IMR-90 (cell line): Measurements from ENCODE around the gene PARG. TPM values are rescaled to one million over a fixed set of nuclear protein-coding genes. Genes with fewer than 3 reads are reported as not detected.

Source experiments
- ATAC-seq: fragments of 200-7000 bp; cut with Tn5 transposase; 2 replicates; pipeline ENCODE4 v1.9.1; 2020; ENCODE audit warnings: low read depth, mild to moderate bottlenecking, moderate library complexity
- BruUV-seq: library from RNA; stranded (reverse); fragments of 400-500 nt; replicated peaks from 2 replicates; lab custom pipeline; 2021; lab: Mats Ljungman, UMichigan
- CTCF ChIA-PET: fragments of 300-600 bp; formaldehyde crosslinking; extraction: SDS; loops from one replicate; lab custom pipeline; 2021; ENCODE audit warnings: antibody characterized with exemption; lab: Yijun Ruan, JAX
- POLR2A ChIA-PET: fragments of 300-600 bp; sonication (Branson Sonifier 250); formaldehyde crosslinking; loops from one replicate; lab custom pipeline; 2022; ENCODE audit warnings: antibody characterized with exemption; ENCODE audit not compliant: unreplicated experiment; lab: Charles Lee
- DNase-seq: peaks from one replicate; pipeline ENCODE4 v3.0.0; 2013
- H2AFZ ChIP-seq: replicated peaks from 2 replicates; pipeline ENCODE3; 2013; ENCODE audit warnings: low read length, mild to moderate bottlenecking; ENCODE audit not compliant: poor library complexity
- H2AK5ac ChIP-seq: 2 replicates; pipeline ENCODE4 v1.6.1; 2013; ENCODE audit warnings: low read depth, low read length, inconsistent platforms
- H2AK9ac ChIP-seq: replicated peaks from 2 replicates; pipeline ENCODE3; 2013; ENCODE audit warnings: mild to moderate bottlenecking, low read depth, low read length, moderate library complexity; ENCODE audit not compliant: poor library complexity
- H2BK120ac ChIP-seq: 2 replicates; pipeline ENCODE4 v1.6.1; 2013; ENCODE audit warnings: low read depth, low read length, inconsistent platforms
- H2BK15ac ChIP-seq: 3 replicates; pipeline ENCODE4 v1.6.1; 2013; ENCODE audit warnings: low read depth, low read length, inconsistent platforms
- H2BK20ac ChIP-seq: 2 replicates; pipeline ENCODE4 v1.6.1; 2013; ENCODE audit warnings: low read depth, mild to moderate bottlenecking, inconsistent platforms, low read length, moderate library complexity
- H2BK5ac ChIP-seq: 2 replicates; pipeline ENCODE4 v1.6.1; 2013; ENCODE audit warnings: mild to moderate bottlenecking, low read depth, low read length, inconsistent platforms; ENCODE audit not compliant: poor library complexity, severe bottlenecking
- H3K14ac ChIP-seq: replicated peaks from 2 replicates; pipeline ENCODE4 v1.6.1; 2013; ENCODE audit warnings: low read depth, low read length, inconsistent platforms
- H3K18ac ChIP-seq: 2 replicates; pipeline ENCODE4 v1.6.1; 2013; ENCODE audit warnings: low read depth, low read length, control low read depth
- H3K23ac ChIP-seq: 2 replicates; pipeline ENCODE4 v1.6.1; 2013; ENCODE audit warnings: low read depth, low read length, inconsistent platforms
- H3K27ac ChIP-seq: 2 replicates; pipeline ENCODE4 v1.5.1; 2013; ENCODE audit warnings: mild to moderate bottlenecking, control low read depth, low read length; ENCODE audit not compliant: insufficient read depth
- H3K27me3 ChIP-seq: 2 replicates; pipeline ENCODE4 v1.6.1; 2013; ENCODE audit warnings: low read length; ENCODE audit not compliant: control insufficient read depth, insufficient read depth
- H3K36me3 ChIP-seq: 2 replicates; pipeline ENCODE4 v1.6.1; 2013; ENCODE audit warnings: low read length, mixed read lengths; ENCODE audit not compliant: control insufficient read depth, insufficient read depth
- H3K4ac ChIP-seq: 2 replicates; pipeline ENCODE4 v1.6.1; 2013; ENCODE audit warnings: low read depth, low read length, inconsistent platforms
- H3K4me1 ChIP-seq: 2 replicates; pipeline ENCODE4 v1.6.1; 2013; ENCODE audit warnings: low read length, mixed read lengths; ENCODE audit not compliant: control insufficient read depth, insufficient read depth
- H3K4me2 ChIP-seq: 2 replicates; pipeline ENCODE4 v1.6.1; 2013; ENCODE audit warnings: low read depth, mild to moderate bottlenecking, control low read depth, low read length, moderate library complexity
- H3K4me3 ChIP-seq: 2 replicates; pipeline ENCODE4 v1.5.1; 2013; ENCODE audit warnings: low read depth, mild to moderate bottlenecking, control low read depth, low read length, moderate library complexity; ENCODE audit not compliant: insufficient read depth
- H3K56ac ChIP-seq: 2 replicates; pipeline ENCODE4 v1.6.1; 2013; ENCODE audit warnings: low read length, inconsistent platforms; ENCODE audit not compliant: insufficient read depth; ENCODE audit errors: extremely low read depth
- H3K79me1 ChIP-seq, 2 experiments: 2 replicates each; pipeline ENCODE4 v1.6.1; 2013; ENCODE audit warnings: low read length in 2 of 2, inconsistent platforms in 1 of 2, low read depth in 1 of 2
- H3K9ac ChIP-seq: 2 replicates; pipeline ENCODE4 v1.6.1; 2013; ENCODE audit warnings: low read depth, low read length, control low read depth
- H3K9me1 ChIP-seq: 2 replicates; pipeline ENCODE4 v1.6.1; 2013; ENCODE audit warnings: low read length, inconsistent platforms; ENCODE audit not compliant: insufficient read depth
- H3K9me3 ChIP-seq: 2 replicates; pipeline ENCODE4 v1.6.1; 2013; ENCODE audit warnings: low read length; ENCODE audit not compliant: control insufficient read depth, insufficient read depth
- H4K20me1 ChIP-seq: 2 replicates; pipeline ENCODE4 v1.6.1; 2013; ENCODE audit warnings: low read length, inconsistent platforms; ENCODE audit not compliant: insufficient read depth
- H4K5ac ChIP-seq: 2 replicates; pipeline ENCODE4 v1.6.1; 2013; ENCODE audit warnings: mild to moderate bottlenecking, low read depth, low read length, control low read depth
- H4K8ac ChIP-seq, 2 experiments: 2 replicates each; pipeline ENCODE4 v1.6.1; 2013; ENCODE audit warnings: low read depth in 2 of 2, low read length in 2 of 2, control low read depth in 1 of 2, inconsistent platforms in 1 of 2
- H4K91ac ChIP-seq: 2 replicates; pipeline ENCODE4 v1.6.1; 2013; ENCODE audit warnings: low read depth, low read length, inconsistent platforms; ENCODE audit not compliant: insufficient read depth
- RAD21 ChIP-seq: IDR thresholded peaks from 2 replicates; pipeline ENCODE4 v1.6.1; 2012; ENCODE audit warnings: low read length, improper control_type of control experiment
- RCOR1 ChIP-seq: IDR thresholded peaks from 2 replicates; pipeline ENCODE4 v1.6.1; 2012; ENCODE audit warnings: mild to moderate bottlenecking, low read length, improper control_type of control experiment; ENCODE audit not compliant: insufficient replicate concordance
- WGBS, 2 experiments: methylation state at CpG; one replicate each; pipeline versions ENCODE4 v1.1.5 to v1.1.7; 2013; ENCODE audit warnings: missing lambda C conversion rate in 2 of 2; ENCODE audit not compliant: insufficient read length in 1 of 2; ENCODE audit errors: extremely low coverage in 2 of 2; 5-methylcytosine and 5-hydroxymethylcytosine counted together
- dilution Hi-C: fragments of 300-500 bp; cut with HindIII; formaldehyde crosslinking; loops from one replicate; pipeline ENCODE4 v1.14.3; 2018; ENCODE audit warnings: low sequenced_read_pairs; ENCODE audit not compliant: unreplicated experiment
- in situ Hi-C: fragments of 300-500 bp; cut with MboI; formaldehyde crosslinking; loops from 3 replicates; pipeline ENCODE4 v1.14.3; 2019; ENCODE audit warnings: low sequenced_read_pairs, inconsistent platforms, mixed read lengths
- intact Hi-C: fragments of 100-400 bp; cut with micrococcal nuclease; formaldehyde crosslinking; loops from 2 replicates; pipeline ENCODE4 v1.10.0; 2022
- polyA plus RNA-seq, 3 experiments: library from polyadenylated mRNA; depleted of rRNA; stranded (reverse); fragments of >200 nt; gene quantifications; 2 replicates each; pipeline ENCODE4 v1.2.3, GENCODE V29; 2012; ENCODE audit warnings: low replicate concordance in 1 of 3
- total RNA-seq: library from RNA; depleted of rRNA; stranded (reverse); fragments of >200 nt; gene quantifications from 2 replicates; pipeline ENCODE4 v1.2.3, GENCODE V29; 2012

PARG gene
- total and polyA plus RNA-seq, 2 of the 4 experiments (the other 2 are of a cell fraction), result 8.6 to 24.4 TPM

GRCh38 chr10:49831352-49832035 lies 110.3 kb downstream of the PARG start:
- Histone ChIP-seq H3K9me1 (peaks cover 3% of the 10 kb centered on the region; the same call in 1 of the 2 replicates), H4K91ac (no peak overlapping the region), H4K8ac (no peak overlapping the region), H4K5ac (no peak overlapping the region), H3K9me3 (no peaks in the 10 kb centered on the region), H2BK120ac (no peak overlapping the region), H3K36me3 (peaks cover 17% of the 10 kb centered on the region), H2BK15ac (no peak overlapping the region), H3K23ac (no peak overlapping the region), H2AFZ (no peak overlapping the region), H2AK5ac (no peak overlapping the region), H3K9ac (no peak overlapping the region), H3K27me3 (no peaks in the 10 kb centered on the region), H3K4me1 (0 out of 2 replicates have a peak, but pooled peaks cover 2% of the 10 kb centered on the region), H2AK9ac (no peak overlapping the region), H3K79me1 (no peaks in the 10 kb centered on the region), H3K56ac (no peak overlapping the region), H3K27ac (no peak overlapping the region), H3K4me2 (no peak overlapping the region), H2BK20ac (no peak overlapping the region), H4K20me1 (no peaks in the 10 kb centered on the region; the same call in 1 of the 2 replicates), H2BK5ac (no peak overlapping the region), H3K4ac (no peak overlapping the region), H3K14ac (no peak overlapping the region), H3K4me3 (no peak overlapping the region), H3K18ac (no peak overlapping the region)
- 40% methylated on average over 1 of the region's 8 CpGs; no CpG with 5 or more reads in 1 of the 2 experiments for WGBS, 2 experiments
- ChIA-PET CTCF (no interaction called here), POLR2A (no interaction called here)
- ATAC-seq, result no peak; the same call in 1 of the 2 replicates
- BruUV-seq, result no TSS peak
- peak; percentile 34 for DNase-seq
- intact Hi-C loops, result no loop called here
- no peak for TF ChIP-seq RAD21
- no peak for TF ChIP-seq RCOR1
- in situ Hi-C loops, result no loop called here
- dilution Hi-C loops, result no loop called here
